K562 (cell line): ENCODE data around the gene MIDN. TPM values are rescaled to one million over a fixed set of nuclear protein-coding genes. Genes with fewer than 3 reads are reported as not detected.

Source experiments
- ATF1 ChIP-seq, 2 experiments: fragments of 450-650 bp in 1 of 2; IDR thresholded peaks; 2 replicates each; pipeline ENCODE4 v1.6.1; 2016; ENCODE audit warnings: missing compliant biosample characterization in 1 of 2, missing genetic modification characterization in 1 of 2
- ELK3 ChIP-seq: fragments of 450-650 bp; formaldehyde crosslinking; IDR thresholded peaks from 2 replicates; pipeline ENCODE4 v1.4.0; 2020; ENCODE audit warnings: mild to moderate bottlenecking
- MAFK ChIP-seq: IDR thresholded peaks from 2 replicates; pipeline ENCODE4 v1.6.1; 2011; ENCODE audit warnings: low read length, improper control_type of control experiment
- MEF2A ChIP-seq: IDR thresholded peaks from 2 replicates; pipeline ENCODE4 v1.6.1; 2011; ENCODE audit warnings: low read depth, mild to moderate bottlenecking, low read length, moderate library complexity; ENCODE audit not compliant: control insufficient read depth
- MXD1 ChIP-seq: fragments of 250-450 bp; sonication (Bioruptor Pico); IDR thresholded peaks from 2 replicates; pipeline ENCODE4 v1.8.0; 2021; ENCODE audit warnings: borderline replicate concordance, mild to moderate bottlenecking, moderate library complexity; ENCODE audit not compliant: poor library complexity, severe bottlenecking
- NFRKB ChIP-seq: fragments of 450-650 bp; IDR thresholded peaks from 2 replicates; pipeline ENCODE4 v1.6.1; 2016; ENCODE audit warnings: low read depth
- PHF8 ChIP-seq: fragments of 200-600 bp; sonication (generic); IDR thresholded peaks from 2 replicates; pipeline ENCODE4 v1.6.1; 2012; ENCODE audit warnings: mixed run types, mild to moderate bottlenecking, inconsistent platforms, low read length, moderate library complexity, borderline replicate concordance
- RBM25 ChIP-seq: fragments of 200-400 bp; formaldehyde crosslinking; IDR thresholded peaks from 2 replicates; pipeline ENCODE4 v1.6.1; 2018; ENCODE audit warnings: low read length, low read depth, moderate library complexity; ENCODE audit not compliant: severe bottlenecking
- RCOR1 ChIP-seq, 2 experiments: IDR thresholded peaks; 2 replicates each; pipeline ENCODE4 v1.6.1; 2012; ENCODE audit warnings: low read depth in 2 of 2, low read length in 2 of 2, borderline replicate concordance in 1 of 2, improper control_type of control experiment in 1 of 2
- SIN3B ChIP-seq: fragments of 450-650 bp; IDR thresholded peaks from 2 replicates; pipeline ENCODE4 v1.6.1; 2017; ENCODE audit warnings: low read depth, mild to moderate bottlenecking, moderate library complexity
- SMARCC2 ChIP-seq: fragments of 450-650 bp; IDR thresholded peaks from 2 replicates; pipeline ENCODE4 v1.6.1; 2017; ENCODE audit warnings: antibody characterized with exemption, moderate library complexity, mild to moderate bottlenecking, low read depth
- SOX6 ChIP-seq: fragments of 450-650 bp; IDR thresholded peaks from 2 replicates; pipeline ENCODE4 v1.6.1; 2014; ENCODE audit warnings: mild to moderate bottlenecking
- SRSF7 ChIP-seq: fragments of 200-400 bp; formaldehyde crosslinking; optimal IDR thresholded peaks from 2 replicates; pipeline ENCODE3; 2017; ENCODE audit warnings: mild to moderate bottlenecking, low read depth, low read length
- TAF9B ChIP-seq: fragments of 450-650 bp; IDR thresholded peaks from 2 replicates; pipeline ENCODE4 v1.6.1; 2018; ENCODE audit warnings: mild to moderate bottlenecking; ENCODE audit not compliant: partially characterized antibody
- TBP ChIP-seq: optimal IDR thresholded peaks from 2 replicates; pipeline ENCODE3; 2011; ENCODE audit warnings: low read depth, low read length, improper control_type of control experiment
- TCF7 ChIP-seq: sonication (generic); IDR thresholded peaks from 2 replicates; pipeline ENCODE4 v1.6.1; 2016; ENCODE audit warnings: antibody characterized with exemption, borderline replicate concordance
- TFAM ChIP-seq: fragments of 250-450 bp; sonication (Bioruptor Pico); conservative IDR thresholded peaks from 2 replicates; pipeline ENCODE4 v1.5.0; 2021; ENCODE audit warnings: mild to moderate bottlenecking, moderate library complexity
- ZC3H4 ChIP-seq: sonication (generic); formaldehyde crosslinking; IDR thresholded peaks from 2 replicates; pipeline ENCODE4 v1.9.0; 2021; ENCODE audit warnings: missing genetic modification reagents, borderline replicate concordance
- ZFP91 ChIP-seq: sonication (generic); formaldehyde crosslinking; IDR thresholded peaks from 2 replicates; pipeline ENCODE4 v1.8.0; 2022; ENCODE audit warnings: mild to moderate bottlenecking, missing genetic modification reagents
- ZNF174 ChIP-seq: fragments of 250-450 bp; sonication (Bioruptor Pico); IDR thresholded peaks from 2 replicates; pipeline ENCODE4 v1.4.0; 2020; ENCODE audit warnings: mild to moderate bottlenecking
- ZNF551 ChIP-seq: fragments of 250-450 bp; sonication (Bioruptor Pico); IDR thresholded peaks from 2 replicates; pipeline ENCODE4 v1.5.0; 2021; ENCODE audit warnings: mild to moderate bottlenecking, moderate library complexity
- ZNF586 ChIP-seq: fragments of 450-650 bp; formaldehyde crosslinking; conservative IDR thresholded peaks from 2 replicates; pipeline ENCODE4 v1.4.0; 2020; ENCODE audit warnings: mild to moderate bottlenecking, moderate library complexity
- ZNF695 ChIP-seq: fragments of 450-650 bp; formaldehyde crosslinking; IDR thresholded peaks from 2 replicates; pipeline ENCODE4 v1.4.0; 2020; ENCODE audit warnings: mild to moderate bottlenecking, moderate library complexity
- ZNF717 ChIP-seq: fragments of 250-450 bp; sonication (Bioruptor Pico); IDR thresholded peaks from 2 replicates; pipeline ENCODE4 v1.5.0; 2021
- ZNF778 ChIP-seq: fragments of 450-650 bp; formaldehyde crosslinking; IDR thresholded peaks from 2 replicates; pipeline ENCODE4 v1.4.0; 2020; ENCODE audit warnings: mild to moderate bottlenecking, moderate library complexity
- polyA plus RNA-seq, 8 experiments: library from polyadenylated mRNA; depleted of rRNA in 4 of 8; stranded (reverse) in 5 of 8; unstranded in 3 of 8; fragments of >200 nt; fragmentation: Nextera tagmentation in 2 of 8; fragmentation: Illumina TruSeq in 1 of 8; extraction: Ambion mirVana in 2 of 8; extraction: Trizol in 1 of 8; gene quantifications; 2 replicates each; pipeline versions ENCODE4 v1.2.1 to v1.2.3, GENCODE V29; 2011 to 2014; ENCODE audit warnings: inconsistent platforms in 1 of 8, missing spikeins in 1 of 8
- total RNA-seq, 7 experiments: library from RNA; depleted of rRNA in 6 of 7; stranded (reverse); fragments of >200 nt in 6 of 7; fragmentation: Illumina TruSeq in 2 of 7; extraction: Trizol in 2 of 7; gene quantifications; 2 replicates each; pipeline versions ENCODE4 v1.2.1 to v1.2.3, GENCODE V29; 2011 to 2021; ENCODE audit warnings: low replicate concordance in 1 of 7
- TF ChIP-seq, protein P1 (sequence below): sonication (generic); formaldehyde crosslinking; IDR thresholded peaks from 2 replicates; pipeline ENCODE4 v1.9.0; 2022; ENCODE audit warnings: mild to moderate bottlenecking, missing genetic modification reagents

The MIDN gene
- total and polyA plus RNA-seq, 9 of the 15 experiments (the other 6 are each of a cell fraction or from before 2014, with no cell fraction given): 0.17 to 120 (median 10.1) TPM

- TF ChIP-seq MXD1 (CRISPR knock-in tag) (no peak), ATF1 (CRISPR knock-in tag; IDR thresholded peaks at IDR 0.05) (no peak), ATF1 (tag; IDR thresholded peaks at IDR 0.05) (peak; percentile 82), ZNF717 (CRISPR knock-in tag) (no peak), ZC3H4 (CRISPR knock-in tag) (no peak), ZNF174 (CRISPR knock-in tag) (no peak), SRSF7 (no peak), MEF2A (no peak), PHF8 (peak; percentile 77; the same call in 1 of the 2 replicates), TFAM (CRISPR knock-in tag) (no peak), SIN3B (peak; percentile 53), TBP (peak; percentile 81), RCOR1 (IDR thresholded peaks at IDR 0.05; ENCODE audit: borderline replicate concordance in 1 of 2, low read depth in 2 of 2, low read length in 2 of 2) (no peak; a peak in 1 of 4 replicates), ZNF586 (CRISPR knock-in tag) (0 out of 2 replicates have a peak, but pooled peaks have one; percentile 11), ZNF695 (no peak), ZNF551 (no peak), ZNF778 (CRISPR knock-in tag) (no peak), RBM25 (peak; percentile 100), SMARCC2 (no peak), TCF7 (no peak), ZFP91 (CRISPR knock-in tag) (no peak), MAFK (no peak), NFRKB (peak; percentile 65; the same call in 1 of the 2 replicates), ELK3 (CRISPR knock-in tag) (no peak), SOX6 (no peak), TAF9B (no peak)
- TF ChIP-seq, protein P1, sequence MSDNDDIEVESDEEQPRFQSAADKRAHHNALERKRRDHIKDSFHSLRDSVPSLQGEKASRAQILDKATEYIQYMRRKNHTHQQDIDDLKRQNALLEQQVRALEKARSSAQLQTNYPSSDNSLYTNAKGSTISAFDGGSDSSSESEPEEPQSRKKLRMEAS (CRISPR knock-in tag): peak; percentile 69
These were observed 43.0 kb upstream of the MIDN start, which contains the start of gene STK11 (continued) for GRCh38 chr19:1205114-1206099.
